PC-9 (cell line): Measurements from ENCODE around the gene ARPC5. TPM values are rescaled to one million over a fixed set of nuclear protein-coding genes. Genes with fewer than 3 reads are reported as not detected.
A peak's percentile ranks its signal among the peaks of the same experiment; 100 is the strongest.
"Not testable (repeated sequence)": the region's sequence is repeated elsewhere in the genome, so short reads cannot be mapped to it uniquely, and the experiment has no call there.

ENCODE experiments used
- BruUV-seq: library from RNA; stranded (reverse); fragments of 400-500 nt; replicated peaks from 2 replicates; lab custom pipeline; 2021; lab: Mats Ljungman, UMichigan
- CTCF ChIA-PET: fragments of 300-600 bp; sonication (Branson Sonifier 250); formaldehyde crosslinking; loops from one replicate; lab custom pipeline; 2022; ENCODE audit warnings: antibody characterized with exemption; lab: Charles Lee
- POLR2A ChIA-PET: fragments of 300-600 bp; sonication (Branson Sonifier 250); formaldehyde crosslinking; loops from one replicate; lab custom pipeline; 2022; ENCODE audit warnings: antibody characterized with exemption; ENCODE audit not compliant: unreplicated experiment; lab: Charles Lee
- DNase-seq, 2 experiments: peaks; one replicate each; pipeline versions ENCODE4 v3.0.0 to v3.0.0-alpha.2; 2015 to 2022; ENCODE audit warnings: mixed read lengths in 1 of 2
- H2AFZ ChIP-seq: fragments of 200-600 bp; sonication (generic); 2 replicates; pipeline ENCODE4 v1.8.1; 2017; ENCODE audit warnings: antibody characterized with exemption
- H3F3A ChIP-seq: fragments of 200-600 bp; sonication (generic); 2 replicates; pipeline ENCODE4 v1.8.1; 2017; ENCODE audit warnings: antibody characterized with exemption, mild to moderate bottlenecking, low read depth; ENCODE audit not compliant: insufficient read depth
- H3K27ac ChIP-seq: fragments of 200-600 bp; sonication (generic); 2 replicates; pipeline ENCODE4 v1.6.1; 2016; ENCODE audit warnings: mixed run types
- H3K27me3 ChIP-seq: fragments of 200-600 bp; sonication (generic); 2 replicates; pipeline ENCODE4 v1.6.1; 2016; ENCODE audit warnings: low read depth, mixed run types; ENCODE audit not compliant: insufficient read depth
- H3K36me3 ChIP-seq: fragments of 200-600 bp; sonication (generic); 2 replicates; pipeline ENCODE4 v1.6.1; 2016; ENCODE audit warnings: low read depth, mixed run types
- H3K4me1 ChIP-seq: fragments of 200-600 bp; sonication (generic); replicated peaks from 2 replicates; pipeline ENCODE4 v1.6.1; 2016; ENCODE audit warnings: mixed run types; ENCODE audit not compliant: insufficient read depth
- H3K4me2 ChIP-seq: fragments of 200-600 bp; sonication (generic); 2 replicates; pipeline ENCODE4 v1.6.1; 2017; ENCODE audit warnings: mixed run types
- H3K4me3 ChIP-seq: fragments of 200-600 bp; sonication (generic); 2 replicates; pipeline ENCODE4 v1.6.1; 2016; ENCODE audit warnings: mixed run types
- H3K79me2 ChIP-seq: fragments of 200-600 bp; sonication (generic); 2 replicates; pipeline ENCODE4 v1.6.1; 2017; ENCODE audit warnings: low read depth, mixed run types
- H3K9me2 ChIP-seq: fragments of 200-600 bp; sonication (generic); 2 replicates; pipeline ENCODE4 v1.8.1; 2017; ENCODE audit warnings: mild to moderate bottlenecking; ENCODE audit not compliant: insufficient read depth
- H3K9me3 ChIP-seq: fragments of 200-600 bp; sonication (generic); 2 replicates; pipeline ENCODE4 v1.8.1; 2016; ENCODE audit warnings: low read depth; ENCODE audit not compliant: insufficient read depth
- H4K20me1 ChIP-seq: fragments of 200-600 bp; sonication (generic); 2 replicates; pipeline ENCODE4 v1.8.1; 2017; ENCODE audit not compliant: insufficient read depth
- EZH2 ChIP-seq: fragments of 200-600 bp; sonication (generic); IDR thresholded peaks from 2 replicates; pipeline ENCODE4 v1.8.0; 2017; ENCODE audit warnings: antibody characterized with exemption, low read depth
- intact Hi-C: fragments of 100-400 bp; cut with micrococcal nuclease; formaldehyde crosslinking; loops from one replicate; pipeline ENCODE4 v1.10.0; 2022; ENCODE audit not compliant: unreplicated experiment
- total RNA-seq: library from RNA; stranded (reverse); gene quantifications from 2 replicates; pipeline ENCODE4 v1.2.3, GENCODE V29; 2021
- TF ChIP-seq, protein P1 (sequence below): fragments of 200-600 bp; sonication (generic); conservative IDR thresholded peaks from 2 replicates; pipeline ENCODE4 v1.6.1; 2017; ENCODE audit warnings: mixed run types, antibody characterized with exemption, mild to moderate bottlenecking, moderate library complexity

Gene ARPC5
- total RNA-seq, 1 experiment from 2014 or later: 143 TPM

DNA sequence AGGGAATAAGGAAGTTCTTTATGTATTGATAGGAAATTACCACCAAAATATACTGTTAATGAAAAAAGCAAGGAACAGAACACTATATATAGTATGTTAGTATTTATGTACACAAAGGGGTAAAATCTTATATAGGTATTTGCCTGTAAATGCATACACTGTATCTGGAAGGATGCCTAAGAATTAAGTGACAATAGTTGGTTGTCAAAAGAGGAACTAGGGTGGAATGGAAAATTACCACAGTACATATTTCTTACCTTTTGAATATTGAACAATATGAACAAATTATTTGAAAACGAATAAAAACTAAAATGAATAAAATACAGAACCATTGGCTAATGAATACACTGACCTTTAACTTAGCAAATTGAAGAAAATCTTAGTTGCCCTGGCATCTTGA is 13.6 kb downstream of the ARPC5 start:
- no peak for TF ChIP-seq EZH2
- TF ChIP-seq, protein P1, sequence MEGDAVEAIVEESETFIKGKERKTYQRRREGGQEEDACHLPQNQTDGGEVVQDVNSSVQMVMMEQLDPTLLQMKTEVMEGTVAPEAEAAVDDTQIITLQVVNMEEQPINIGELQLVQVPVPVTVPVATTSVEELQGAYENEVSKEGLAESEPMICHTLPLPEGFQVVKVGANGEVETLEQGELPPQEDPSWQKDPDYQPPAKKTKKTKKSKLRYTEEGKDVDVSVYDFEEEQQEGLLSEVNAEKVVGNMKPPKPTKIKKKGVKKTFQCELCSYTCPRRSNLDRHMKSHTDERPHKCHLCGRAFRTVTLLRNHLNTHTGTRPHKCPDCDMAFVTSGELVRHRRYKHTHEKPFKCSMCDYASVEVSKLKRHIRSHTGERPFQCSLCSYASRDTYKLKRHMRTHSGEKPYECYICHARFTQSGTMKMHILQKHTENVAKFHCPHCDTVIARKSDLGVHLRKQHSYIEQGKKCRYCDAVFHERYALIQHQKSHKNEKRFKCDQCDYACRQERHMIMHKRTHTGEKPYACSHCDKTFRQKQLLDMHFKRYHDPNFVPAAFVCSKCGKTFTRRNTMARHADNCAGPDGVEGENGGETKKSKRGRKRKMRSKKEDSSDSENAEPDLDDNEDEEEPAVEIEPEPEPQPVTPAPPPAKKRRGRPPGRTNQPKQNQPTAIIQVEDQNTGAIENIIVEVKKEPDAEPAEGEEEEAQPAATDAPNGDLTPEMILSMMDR: no peak
- Histone ChIP-seq H3K79me2 (peaks cover 11% of the 10 kb centered on the region), H3K4me2 (no peak overlapping the region; the same call in 1 of the 2 replicates), H4K20me1 (no peaks in the 10 kb centered on the region; the same call in 1 of the 2 replicates), H3F3A (peaks cover 68% of the 10 kb centered on the region), H2AFZ (no peak overlapping the region), H3K9me3 (no peaks in the 10 kb centered on the region), H3K27ac (peak overlapping the region; percentile 64), H3K9me2 (no peaks in the 10 kb centered on the region), H3K4me1 (peaks cover 33% of the 10 kb centered on the region), H3K4me3 (no peak overlapping the region), H3K36me3 (peaks cover 23% of the 10 kb centered on the region), H3K27me3 (no peaks in the 10 kb centered on the region)
- CTCF ChIA-PET: no interaction called here
- BruUV-seq: no TSS peak
- POLR2A ChIA-PET: no interaction called here
- no peak for DNase-seq
- intact Hi-C loops: loop anchor here (2.0 to 10.0 kb wide), 8 partner anchors 53 to 1020 kb away; partner anchors contain the start of genes LAMC1, RGS16 and SMG7

DNA sequence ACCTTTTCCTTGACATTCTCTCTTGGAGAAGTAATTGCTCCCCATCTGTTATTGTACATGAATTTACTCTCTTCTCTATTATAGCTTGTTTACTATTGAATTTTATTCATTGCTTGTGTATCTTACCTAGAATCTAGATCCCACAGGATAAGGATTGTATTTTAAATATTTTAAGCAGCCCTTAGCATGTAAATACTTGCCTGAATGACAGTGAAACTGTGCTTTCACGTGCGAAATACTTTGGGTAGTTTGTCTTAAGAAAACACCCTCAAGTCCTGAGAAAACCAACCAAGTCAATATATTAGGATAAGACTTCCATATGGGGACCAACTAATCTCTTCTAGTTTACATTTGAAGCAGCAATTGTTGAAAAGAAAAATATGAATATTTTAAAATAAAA is 15.3 kb downstream of the ARPC5 start:
- intact Hi-C loops: loop anchor here (5.0 to 10.0 kb wide), 5 partner anchors 148 to 1018 kb away; partner anchors contain the start of genes LAMC1, RGS16 and SMG7
- TF ChIP-seq, protein P1: no peak
- TF ChIP-seq EZH2: no peak
- Histone ChIP-seq H4K20me1 (no peaks in the 10 kb centered on the region), H3K36me3 (peaks cover 15% of the 10 kb centered on the region; the same call in 1 of the 2 replicates), H3F3A (peaks cover 51% of the 10 kb centered on the region), H3K27ac (peak overlapping the region; percentile 73), H3K27me3 (no peaks in the 10 kb centered on the region), H3K9me3 (no peaks in the 10 kb centered on the region), H2AFZ (no peak overlapping the region), H3K4me2 (peak overlapping the region; percentile 38), H3K79me2 (peaks cover 11% of the 10 kb centered on the region), H3K9me2 (no peaks in the 10 kb centered on the region), H3K4me3 (no peak overlapping the region), H3K4me1 (peaks cover 33% of the 10 kb centered on the region)
- BruUV-seq: no TSS peak
- ChIA-PET CTCF (interaction anchor here (1.1 kb wide), 1 partner anchor 12 kb away, joined by 3 read pairs; no protein-coding TSS in a partner anchor), POLR2A (interaction anchor here (0.5 to 0.7 kb wide), 3 partner anchors 9 to 249 kb away, joined by 5 to 8 read pairs (median 5); no protein-coding TSS in a partner anchor)
- no peak for DNase-seq

DNA sequence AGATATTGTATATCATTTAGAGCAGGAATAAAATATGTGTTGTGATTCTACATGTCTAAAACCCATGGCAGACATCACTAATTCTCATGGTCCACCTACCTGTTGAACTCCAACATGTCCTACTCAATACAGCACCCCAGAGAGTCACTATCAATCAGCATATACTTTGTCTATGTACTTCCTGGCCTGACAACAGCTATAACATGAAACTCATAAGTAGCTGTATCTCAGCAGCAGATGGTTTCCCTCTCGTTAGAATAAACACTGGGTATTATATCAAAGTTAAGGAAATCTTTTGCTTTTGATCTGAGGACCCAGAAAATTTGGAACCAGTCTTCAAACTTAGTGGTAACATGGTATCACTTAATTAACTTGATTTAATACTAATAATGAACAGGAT is 15.8 kb downstream of the ARPC5 start:
- H3K27ac ChIP-seq: peak overlapping the region; percentile 73
- no peaks in the 10 kb centered on the region for H3K9me2 ChIP-seq
- H3F3A ChIP-seq: peaks cover 46% of the 10 kb centered on the region
- H3K36me3 ChIP-seq: peaks cover 11% of the 10 kb centered on the region; the same call in 1 of the 2 replicates
- no peaks in the 10 kb centered on the region for H3K9me3 ChIP-seq
- no peak overlapping the region for H2AFZ ChIP-seq
- POLR2A ChIA-PET: interaction anchor here (0.6 to 0.7 kb wide), 2 partner anchors 50 to 153 kb away, joined by 4 to 8 read pairs; no protein-coding TSS in a partner anchor
- no peaks in the 10 kb centered on the region for H3K27me3 ChIP-seq
- CTCF ChIA-PET: interaction anchor here (1.1 kb wide), 1 partner anchor 11 kb away, joined by 3 read pairs; no protein-coding TSS in a partner anchor
- H3K79me2 ChIP-seq: peaks cover 11% of the 10 kb centered on the region
- intact Hi-C loops: loop anchor here (5.0 to 10.0 kb wide), 5 partner anchors 147 to 1017 kb away; partner anchors contain the start of genes LAMC1, RGS16 and SMG7
- peak overlapping the region; percentile 38 for H3K4me2 ChIP-seq
- TF ChIP-seq EZH2: no peak
- TF ChIP-seq, protein P1: no peak
- BruUV-seq: no TSS peak
- no peaks in the 10 kb centered on the region for H4K20me1 ChIP-seq
- 0 out of 2 replicates have a peak overlapping the region, but pooled peaks have one; percentile 18 for H3K4me3 ChIP-seq
- no peak for DNase-seq
- H3K4me1 ChIP-seq: peaks cover 33% of the 10 kb centered on the region

DNA sequence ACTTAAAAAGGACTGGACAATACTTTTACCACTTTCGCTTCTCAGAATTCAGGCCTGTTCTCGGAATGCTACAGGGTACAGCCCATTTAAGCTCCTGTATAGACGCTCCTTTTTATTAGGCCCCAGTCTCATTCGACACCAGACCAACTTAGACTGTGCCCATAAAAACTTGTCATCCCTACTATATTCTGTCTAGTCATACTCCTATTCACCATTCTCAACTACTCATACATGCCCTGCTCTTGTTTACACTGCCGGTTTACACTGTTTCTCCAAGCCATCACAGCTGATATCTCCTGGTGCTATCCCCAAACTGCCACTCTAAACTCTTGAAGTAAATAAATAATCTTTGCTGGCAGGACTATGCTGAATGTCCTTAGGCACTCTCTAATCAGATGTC is 17.4 kb downstream of the ARPC5 start:
- H4K20me1 ChIP-seq, BruUV-seq, intact Hi-C loops, H3K36me3 ChIP-seq, H2AFZ ChIP-seq, H3K9me3 ChIP-seq, DNase-seq, CTCF ChIA-PET, H3K9me2 ChIP-seq, POLR2A ChIA-PET, H3K27me3 ChIP-seq, H3K4me2 ChIP-seq, H3K4me3 ChIP-seq: not testable (repeated sequence)
- H3K4me1 ChIP-seq: peaks cover 33% of the 10 kb centered on the region
- peak overlapping the region; percentile 41; the same call in 1 of the 2 replicates for H3K27ac ChIP-seq
- H3F3A ChIP-seq: peaks cover 39% of the 10 kb centered on the region
- peaks cover 11% of the 10 kb centered on the region for H3K79me2 ChIP-seq

DNA sequence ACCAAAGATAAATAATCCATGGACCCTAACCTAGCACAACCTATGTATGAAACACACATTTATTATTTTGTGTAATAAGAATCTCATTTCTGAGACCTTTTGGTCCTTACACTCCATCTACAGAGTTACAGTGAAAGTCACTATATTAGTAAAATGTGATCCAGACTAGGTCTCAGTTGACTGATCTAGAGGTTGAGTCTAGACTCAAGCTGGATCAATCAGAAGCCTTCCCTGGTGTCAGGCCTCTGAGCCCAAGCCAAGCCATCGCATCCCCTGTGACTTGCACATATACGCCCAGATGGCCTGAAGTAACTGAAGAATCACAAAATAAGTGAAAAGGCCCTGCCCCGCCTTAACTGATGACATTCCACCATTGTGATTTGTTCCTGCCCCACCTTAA is 22.6 kb downstream of the ARPC5 start:
- H3K9me2 ChIP-seq, H3K9me3 ChIP-seq, H3K36me3 ChIP-seq, H2AFZ ChIP-seq, H3K4me3 ChIP-seq, H4K20me1 ChIP-seq, intact Hi-C loops, CTCF ChIA-PET, BruUV-seq, H3K27me3 ChIP-seq, POLR2A ChIA-PET: not testable (repeated sequence)
- peak in 1 of 2 experiments; percentile 25 for DNase-seq
- H3K79me2 ChIP-seq: peaks cover 13% of the 10 kb centered on the region
- H3F3A ChIP-seq: peaks cover 35% of the 10 kb centered on the region
- H3K27ac ChIP-seq: peak overlapping the region; percentile 82
- H3K4me2 ChIP-seq: peak overlapping the region; percentile 61
- peaks cover 50% of the 10 kb centered on the region for H3K4me1 ChIP-seq
